HEK293T (cell line): Measurements from ENCODE around the gene OR2A14.

Experiments
- CTCF ChIA-PET: fragments of 350-600 bp; formaldehyde crosslinking; extraction: SDS; loops from one replicate; lab custom pipeline; 2021; ENCODE audit warnings: antibody characterized with exemption, inconsistent platforms; lab: Yijun Ruan, JAX
- POLR2A ChIA-PET: fragments of 350-600 bp; formaldehyde crosslinking; extraction: SDS; loops from one replicate; lab custom pipeline; 2020; ENCODE audit warnings: antibody characterized with exemption, inconsistent platforms; lab: Yijun Ruan, JAX
- DNase-seq: peaks from one replicate; pipeline ENCODE4 v3.0.0; 2012; ENCODE audit warnings: mixed read lengths; ENCODE audit errors: extremely low spot score
- ARNT ChIP-seq: fragments of 450-650 bp; IDR thresholded peaks from 2 replicates; pipeline ENCODE4 v1.6.1; 2017; ENCODE audit warnings: mild to moderate bottlenecking
- BHLHE40 ChIP-seq: fragments of 450-650 bp; IDR thresholded peaks from 2 replicates; pipeline ENCODE4 v1.6.1; 2016; ENCODE audit warnings: mild to moderate bottlenecking, moderate library complexity, borderline replicate concordance
- CTBP1 ChIP-seq: fragments of 450-650 bp; IDR thresholded peaks from 2 replicates; pipeline ENCODE4 v1.6.1; 2016; ENCODE audit warnings: borderline replicate concordance
- ELF4 ChIP-seq: fragments of 450-650 bp; IDR thresholded peaks from 2 replicates; pipeline ENCODE4 v1.6.1; 2017; ENCODE audit warnings: antibody characterized with exemption
- FOXA1 ChIP-seq: fragments of 450-650 bp; IDR thresholded peaks from 2 replicates; pipeline ENCODE4 v1.6.1; 2016; ENCODE audit warnings: mild to moderate bottlenecking
- FOXK2 ChIP-seq: fragments of 450-650 bp; IDR thresholded peaks from 2 replicates; pipeline ENCODE4 v1.6.1; 2016; ENCODE audit warnings: mild to moderate bottlenecking
- FOXM1 ChIP-seq: fragments of 450-650 bp; IDR thresholded peaks from 2 replicates; pipeline ENCODE4 v1.6.1; 2017; ENCODE audit warnings: mild to moderate bottlenecking, borderline replicate concordance
- HDGF ChIP-seq: fragments of 450-650 bp; IDR thresholded peaks from 2 replicates; pipeline ENCODE4 v1.6.1; 2017; ENCODE audit warnings: antibody characterized with exemption, borderline replicate concordance
- L3MBTL2 ChIP-seq: fragments of 450-650 bp; conservative IDR thresholded peaks from 2 replicates; pipeline ENCODE4 v1.6.1; 2016; ENCODE audit warnings: mild to moderate bottlenecking
- LEF1 ChIP-seq: fragments of 450-650 bp; IDR thresholded peaks from 2 replicates; pipeline ENCODE4 v1.6.1; 2017; ENCODE audit warnings: mild to moderate bottlenecking, borderline replicate concordance
- NFRKB ChIP-seq: fragments of 450-650 bp; IDR thresholded peaks from 2 replicates; pipeline ENCODE4 v1.6.1; 2016; ENCODE audit warnings: mild to moderate bottlenecking, moderate library complexity
- SP1 ChIP-seq: fragments of 450-650 bp; IDR thresholded peaks from 2 replicates; pipeline ENCODE4 v1.6.1; 2017
- SUZ12 ChIP-seq: fragments of 450-650 bp; IDR thresholded peaks from 2 replicates; pipeline ENCODE4 v1.6.1; 2016; ENCODE audit warnings: mild to moderate bottlenecking
- TARDBP ChIP-seq: fragments of 450-650 bp; IDR thresholded peaks from 2 replicates; pipeline ENCODE4 v1.6.1; 2016
- ZNF384 ChIP-seq: fragments of 450-650 bp; IDR thresholded peaks from 2 replicates; pipeline ENCODE4 v1.6.1; 2016
- TF ChIP-seq, protein P1 (sequence below): fragments of 450-650 bp; IDR thresholded peaks from 2 replicates; pipeline ENCODE4 v1.6.1; 2016

Gene OR2A14

DNA sequence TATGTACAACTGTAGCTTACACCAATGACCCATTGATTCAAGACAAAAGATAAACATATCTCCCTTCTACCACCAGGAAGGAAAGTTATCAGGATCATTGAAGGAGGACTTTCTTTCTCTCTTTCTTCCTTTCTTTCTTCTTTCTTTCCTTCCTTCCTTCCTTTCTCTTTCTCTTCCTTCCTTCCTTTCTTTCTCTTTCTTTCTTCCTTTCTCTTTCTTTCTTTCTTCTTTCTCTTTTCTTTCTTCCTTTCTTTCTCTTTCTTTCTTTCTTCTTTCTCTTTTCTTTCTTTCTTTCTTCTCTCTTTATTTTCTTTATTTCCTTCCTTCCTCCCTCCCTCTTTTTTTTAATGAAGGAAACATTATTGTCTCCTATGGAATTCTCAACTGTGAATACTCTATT, 24.2 kb upstream of the OR2A14 start:
- ChIA-PET POLR2A (no interaction called here), CTCF (no interaction called here)
- no peak for DNase-seq
- TF ChIP-seq SP1 (no peak), FOXK2 (no peak), CTBP1 (no peak), TARDBP (no peak), LEF1 (no peak), FOXM1 (no peak), HDGF (no peak), ZNF384 (no peak), ARNT (no peak), ELF4 (no peak), FOXA1 (no peak), L3MBTL2 (no peak), NFRKB (no peak), BHLHE40 (no peak), SUZ12 (no peak)
- TF ChIP-seq, protein P1, sequence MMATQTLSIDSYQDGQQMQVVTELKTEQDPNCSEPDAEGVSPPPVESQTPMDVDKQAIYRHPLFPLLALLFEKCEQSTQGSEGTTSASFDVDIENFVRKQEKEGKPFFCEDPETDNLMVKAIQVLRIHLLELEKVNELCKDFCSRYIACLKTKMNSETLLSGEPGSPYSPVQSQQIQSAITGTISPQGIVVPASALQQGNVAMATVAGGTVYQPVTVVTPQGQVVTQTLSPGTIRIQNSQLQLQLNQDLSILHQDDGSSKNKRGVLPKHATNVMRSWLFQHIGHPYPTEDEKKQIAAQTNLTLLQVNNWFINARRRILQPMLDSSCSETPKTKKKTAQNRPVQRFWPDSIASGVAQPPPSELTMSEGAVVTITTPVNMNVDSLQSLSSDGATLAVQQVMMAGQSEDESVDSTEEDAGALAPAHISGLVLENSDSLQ, result no peak

DNA sequence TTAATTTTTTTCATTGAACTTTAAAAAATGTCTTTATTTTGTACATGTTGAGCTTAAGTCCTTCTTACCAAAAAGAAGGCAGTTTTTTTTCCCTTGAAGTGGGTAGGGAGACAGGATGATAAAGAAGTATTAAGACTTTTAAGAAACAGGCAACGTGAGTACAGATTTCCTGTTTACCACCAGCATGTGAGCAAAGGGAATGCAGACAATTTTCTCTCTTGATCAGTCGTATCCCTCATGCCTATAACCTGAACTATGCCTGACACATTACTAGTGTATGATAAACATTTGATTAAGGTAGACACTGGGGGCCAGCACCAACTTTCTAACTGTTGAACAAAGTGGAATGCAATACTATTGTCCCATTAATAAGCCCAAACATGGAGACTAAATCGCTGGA, 22.4 kb upstream of the OR2A14 start:
- TF ChIP-seq HDGF, result no peak
- no peak for TF ChIP-seq FOXA1
- no peak for TF ChIP-seq BHLHE40
- TF ChIP-seq FOXM1, result no peak
- TF ChIP-seq SUZ12, result no peak
- CTCF ChIA-PET, result no interaction called here
- no peak for DNase-seq
- POLR2A ChIA-PET, result no interaction called here

DNA sequence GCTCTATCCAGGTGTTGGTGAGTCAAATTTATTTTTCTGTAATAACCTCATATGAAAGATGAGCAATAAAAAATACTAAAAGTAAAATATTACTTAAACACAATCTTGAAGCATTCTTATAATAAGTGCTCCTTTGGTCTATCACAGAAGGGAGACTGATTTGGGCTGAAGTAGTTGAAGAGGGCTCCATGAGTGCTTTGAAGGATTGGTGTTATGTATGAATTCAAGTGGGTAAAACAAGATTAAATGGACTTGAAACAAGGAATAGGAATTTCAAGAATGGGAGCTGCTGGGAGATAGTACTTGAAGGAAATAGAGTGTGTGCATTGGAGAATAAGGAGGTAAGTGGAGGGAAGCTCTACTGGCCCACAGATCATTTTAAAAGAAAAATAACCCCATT, 20.9 kb upstream of the OR2A14 start:
- ChIA-PET POLR2A (no interaction called here), CTCF (no interaction called here)
- no peak for DNase-seq

DNA sequence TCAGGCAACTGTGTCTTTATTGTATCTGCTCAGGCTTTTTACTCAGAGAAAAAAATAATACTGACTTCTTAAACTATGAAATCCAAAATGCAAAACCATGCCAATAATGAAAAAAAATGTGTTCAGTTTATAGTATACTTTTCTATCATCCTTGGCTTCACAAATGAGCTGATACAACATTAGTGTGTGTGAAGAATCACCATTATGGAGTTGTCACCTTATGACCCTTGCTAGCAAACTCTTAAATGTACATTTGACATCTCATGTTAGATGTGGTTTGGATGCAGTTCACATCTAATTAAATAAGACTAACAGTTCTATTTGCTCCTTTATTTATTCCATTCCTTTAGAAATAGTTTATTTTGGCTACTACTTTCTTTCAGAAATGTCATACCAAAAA, 17.8 kb upstream of the OR2A14 start:
- ChIA-PET CTCF (no interaction called here), POLR2A (no interaction called here)
- no peak for TF ChIP-seq NFRKB
- no peak for TF ChIP-seq SP1
- no peak for TF ChIP-seq BHLHE40
- no peak for TF ChIP-seq L3MBTL2
- no peak for TF ChIP-seq FOXM1
- no peak for TF ChIP-seq ELF4
- TF ChIP-seq HDGF, result no peak
- no peak for TF ChIP-seq ZNF384
- DNase-seq, result no peak

More for the DNA sequence above, 20.9 kb upstream of the OR2A14 start:
- TF ChIP-seq NFRKB (no peak), FOXK2 (no peak), ARNT (no peak), FOXA1 (no peak), TARDBP (no peak), CTBP1 (no peak), LEF1 (no peak), SP1 (no peak), SUZ12 (no peak)
- TF ChIP-seq, protein P1, result no peak

DNA sequence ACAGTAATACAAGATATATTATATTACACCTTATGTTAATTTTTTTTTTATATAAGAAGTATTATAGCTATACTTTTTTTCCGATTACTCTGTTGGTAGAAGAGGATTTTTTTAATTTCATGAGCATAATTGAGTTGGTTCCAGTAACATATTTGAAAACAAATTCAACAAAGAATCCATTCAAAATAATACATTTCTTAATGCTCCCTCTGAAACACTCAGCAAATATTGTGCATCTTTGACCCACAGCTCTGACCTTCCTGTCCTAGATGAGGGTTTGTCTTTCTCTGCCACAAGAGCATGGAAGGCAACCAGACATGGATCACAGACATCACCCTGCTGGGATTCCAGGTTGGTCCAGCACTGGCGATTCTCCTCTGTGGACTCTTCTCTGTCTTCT, 13.7 kb upstream of the OR2A14 start, which contains the start of gene OR2A2:
Gene OR2A2, plus strand, starts transcription at position 301 of the 400 bp plus-strand sequence. Its CDS starts 0 bp downstream, at position 301.
- CTCF ChIA-PET, result interaction anchor here (1.1 kb wide), 1 partner anchor 19 kb away, joined by 4 read pairs; no protein-coding TSS in a partner anchor
- TF ChIP-seq FOXA1, result no peak
- no peak for TF ChIP-seq HDGF
- no peak for TF ChIP-seq ELF4
- POLR2A ChIA-PET, result no interaction called here
- no peak for DNase-seq

DNA sequence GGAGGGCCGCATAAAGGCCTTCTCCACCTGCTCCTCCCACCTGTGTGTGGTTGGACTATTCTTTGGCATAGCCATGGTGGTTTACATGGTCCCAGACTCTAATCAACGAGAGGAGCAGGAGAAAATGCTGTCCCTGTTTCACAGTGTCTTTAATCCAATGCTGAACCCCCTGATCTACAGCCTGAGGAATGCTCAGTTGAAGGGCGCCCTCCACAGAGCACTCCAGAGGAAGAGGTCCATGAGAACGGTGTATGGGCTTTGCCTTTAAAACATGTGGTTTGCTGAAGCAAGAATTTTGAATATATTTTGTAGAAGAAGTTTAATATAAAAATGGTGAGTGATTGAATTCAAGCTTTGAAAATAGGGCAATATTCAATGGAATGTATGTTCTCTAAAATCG, 12.7 kb upstream of the OR2A14 start:
- no peak for TF ChIP-seq FOXK2
- ChIA-PET POLR2A (no interaction called here), CTCF (no interaction called here)
- no peak for DNase-seq

DNA sequence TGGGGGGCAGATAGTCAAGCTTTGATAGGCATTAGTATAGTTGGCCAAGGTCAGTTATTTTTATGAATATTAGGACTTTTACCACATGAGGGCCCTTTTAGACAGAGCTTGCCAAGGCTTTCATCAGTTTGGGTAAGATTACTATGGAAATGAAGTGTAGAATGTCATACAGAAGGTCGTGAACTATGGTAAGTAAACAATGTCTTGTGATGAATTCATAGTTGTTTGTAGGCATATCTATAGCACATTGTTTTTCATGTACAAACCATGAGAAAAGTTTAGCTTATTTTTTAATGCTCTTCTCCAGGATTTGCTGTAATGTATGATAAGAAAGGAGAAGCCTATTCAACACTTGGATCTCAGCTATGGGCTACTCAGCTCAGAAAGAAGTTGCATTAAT, 9.3 kb upstream of the OR2A14 start:
- ChIA-PET POLR2A (no interaction called here), CTCF (interaction anchor here (0.8 kb wide), 1 partner anchor 19 kb away, joined by 3 read pairs; no protein-coding TSS in a partner anchor)
- TF ChIP-seq LEF1, result no peak
- TF ChIP-seq SUZ12, result no peak
- no peak for TF ChIP-seq ARNT
- no peak for TF ChIP-seq FOXK2
- TF ChIP-seq NFRKB, result no peak
- no peak for TF ChIP-seq ZNF384
- TF ChIP-seq ELF4, result no peak
- no peak for TF ChIP-seq BHLHE40
- no peak for TF ChIP-seq HDGF
- TF ChIP-seq FOXA1, result no peak
- TF ChIP-seq, protein P1, result no peak
- no peak for TF ChIP-seq SP1
- TF ChIP-seq FOXM1, result no peak
- TF ChIP-seq CTBP1, result no peak
- no peak for TF ChIP-seq TARDBP
- no peak for TF ChIP-seq L3MBTL2
- no peak for DNase-seq
